Lower lobe of right lung (tissue), 2 donors: ENCODE measurements around the gene EXOC4. TPM values are rescaled to one million over a fixed set of nuclear protein-coding genes. Genes with fewer than 3 reads are reported as not detected.

Source experiments
- ATAC-seq, 2 donors: fragments of 200-7000 bp; cut with Tn5 transposase; one replicate each; pipeline ENCODE4 v1.9.1; 2020 to 2022; ENCODE audit warnings: mild to moderate bottlenecking in 2 of 2, moderate library complexity in 2 of 2
- DNase-seq: peaks from one replicate; pipeline ENCODE4 v3.0.0-alpha.2; 2020
- H3K27ac ChIP-seq: fragments of 200-600 bp; one replicate; pipeline ENCODE4 v1.8.0; 2022
- H3K27me3 ChIP-seq: fragments of 200-600 bp; one replicate; pipeline ENCODE4 v1.8.0; 2022; ENCODE audit warnings: low read depth
- H3K36me3 ChIP-seq: fragments of 200-600 bp; one replicate; pipeline ENCODE4 v1.8.0; 2022; ENCODE audit warnings: mild to moderate bottlenecking
- H3K4me1 ChIP-seq: fragments of 200-600 bp; one replicate; pipeline ENCODE4 v1.8.0; 2022
- H3K4me3 ChIP-seq: fragments of 200-600 bp; one replicate; pipeline ENCODE4 v1.8.0; 2022; ENCODE audit warnings: mild to moderate bottlenecking
- H3K9me3 ChIP-seq: fragments of 200-600 bp; one replicate; pipeline ENCODE4 v1.8.0; 2022
- CTCF ChIP-seq: fragments of 200-600 bp; IDR thresholded peaks from one replicate; pipeline ENCODE4 v1.8.0; 2022; ENCODE audit warnings: antibody characterized with exemption, mild to moderate bottlenecking
- intact Hi-C: fragments of 100-400 bp; cut with DNase I; formaldehyde crosslinking; loops from one replicate; pipeline ENCODE4 v1.11.0; 2022
- total RNA-seq: library from RNA; stranded (reverse); fragmentation: NEBNext Ultra II Directional; extraction: Animal tissue kit (Norgen Biotek cat#: 25700); gene quantifications from one replicate; pipeline ENCODE4 v1.2.1, GENCODE V29; 2021
- donor health status: DM: no; HTN: yes; CAD: no; lungs with severe emphysema.

The EXOC4 gene
- total RNA-seq, 1 donor from 2014 or later = 80.2 TPM

- Histone ChIP-seq H3K36me3 (no peaks in the 10 kb centered on the region), H3K4me1 (no peaks in the 10 kb centered on the region), H3K9me3 (no peaks in the 10 kb centered on the region), H3K27me3 (no peaks in the 10 kb centered on the region), H3K27ac (no peak overlapping the region), H3K4me3 (no peak overlapping the region)
- TF ChIP-seq CTCF = no peak
- ATAC-seq (no peak), DNase-seq (no peak)
- intact Hi-C loops = no loop called here
These were observed 136.8 kb downstream of the EXOC4 start for GRCh38 chr7:133389727-133390126.

GRCh38 chr7:133391206-133391605, 138.3 kb downstream of the EXOC4 start:
- no peak for TF ChIP-seq CTCF
- Histone ChIP-seq H3K36me3 (no peaks in the 10 kb centered on the region), H3K4me3 (no peak overlapping the region), H3K4me1 (no peaks in the 10 kb centered on the region), H3K9me3 (no peaks in the 10 kb centered on the region), H3K27ac (no peak overlapping the region), H3K27me3 (no peaks in the 10 kb centered on the region)
- intact Hi-C loops = no loop called here
- no peak for DNase-seq
- ATAC-seq = no peak

GRCh38 chr7:133394369-133394768, 141.5 kb downstream of the EXOC4 start:
- no peak overlapping the region for H3K4me3 ChIP-seq
- intact Hi-C loops = no loop called here
- TF ChIP-seq CTCF = no peak
- no peak overlapping the region for H3K27ac ChIP-seq
- H3K27me3 ChIP-seq = no peaks in the 10 kb centered on the region
- H3K4me1 ChIP-seq = no peaks in the 10 kb centered on the region
- ATAC-seq (no peak), DNase-seq (no peak)
- H3K9me3 ChIP-seq = no peaks in the 10 kb centered on the region
- H3K36me3 ChIP-seq = no peaks in the 10 kb centered on the region

- Histone ChIP-seq H3K9me3 (no peaks in the 10 kb centered on the region), H3K4me3 (no peak overlapping the region), H3K27ac (no peak overlapping the region), H3K4me1 (no peaks in the 10 kb centered on the region), H3K36me3 (no peaks in the 10 kb centered on the region), H3K27me3 (no peaks in the 10 kb centered on the region)
- intact Hi-C loops = no loop called here
- no peak for DNase-seq
- no peak for TF ChIP-seq CTCF
- ATAC-seq = no peak
These were observed 142.7 kb downstream of the EXOC4 start for GRCh38 chr7:133395551-133395950.

GRCh38 chr7:133398506-133398905, 145.6 kb downstream of the EXOC4 start:
- Histone ChIP-seq H3K9me3 (no peaks in the 10 kb centered on the region), H3K36me3 (no peaks in the 10 kb centered on the region), H3K4me1 (no peaks in the 10 kb centered on the region), H3K27ac (no peak overlapping the region), H3K27me3 (no peaks in the 10 kb centered on the region), H3K4me3 (no peak overlapping the region)
- no peak for DNase-seq
- TF ChIP-seq CTCF = no peak
- ATAC-seq = no peak
- intact Hi-C loops = no loop called here

- H3K9me3 ChIP-seq = no peaks in the 10 kb centered on the region
- ATAC-seq = no peak
- intact Hi-C loops = no loop called here
- H3K4me1 ChIP-seq = no peaks in the 10 kb centered on the region
- no peaks in the 10 kb centered on the region for H3K27me3 ChIP-seq
- DNase-seq = no peak
- no peaks in the 10 kb centered on the region for H3K36me3 ChIP-seq
- no peak for TF ChIP-seq CTCF
- no peak overlapping the region for H3K4me3 ChIP-seq
- no peak overlapping the region for H3K27ac ChIP-seq
These were observed 148.3 kb downstream of the EXOC4 start for GRCh38 chr7:133401225-133401624.
